Smooth muscle cell (in vitro differentiated cells): ENCODE data around the gene GULP1. TPM values are rescaled to one million over a fixed set of nuclear protein-coding genes. Genes with fewer than 3 reads are reported as not detected.
"Not testable (repeated sequence)": the region's sequence is repeated elsewhere in the genome, so short reads cannot be mapped to it uniquely, and the experiment has no call there.

ENCODE experiments used
- DNase-seq: peaks from one replicate; lab custom pipeline; 2025; ENCODE audit not compliant: unreplicated experiment; lab: John Stamatoyannopoulos, UW
- H2AFZ ChIP-seq: fragments of 200-600 bp; sonication (generic); 2 replicates; pipeline ENCODE4 v1.6.0; 2016; ENCODE audit warnings: antibody characterized with exemption, low read depth, mild to moderate bottlenecking
- H3F3A ChIP-seq: fragments of 200-600 bp; sonication (generic); 2 replicates; pipeline ENCODE4 v1.6.0; 2017; ENCODE audit warnings: antibody characterized with exemption, low read depth
- H3K27ac ChIP-seq: fragments of 200-600 bp; sonication (generic); 2 replicates; pipeline ENCODE4 v1.5.1; 2016; ENCODE audit warnings: low read depth, mild to moderate bottlenecking
- H3K27me3 ChIP-seq: fragments of 200-600 bp; sonication (generic); 2 replicates; pipeline ENCODE4 v1.6.1; 2016; ENCODE audit warnings: low read depth, mild to moderate bottlenecking
- H3K36me3 ChIP-seq: fragments of 200-600 bp; sonication (generic); 2 replicates; pipeline ENCODE4 v1.5.1; 2016; ENCODE audit warnings: low read depth
- H3K4me1 ChIP-seq: fragments of 200-600 bp; sonication (generic); 2 replicates; pipeline ENCODE4 v1.5.1; 2016; ENCODE audit warnings: low read depth
- H3K4me2 ChIP-seq: fragments of 200-600 bp; sonication (generic); 2 replicates; pipeline ENCODE4 v1.6.0; 2016; ENCODE audit warnings: mild to moderate bottlenecking
- H3K4me3 ChIP-seq: fragments of 200-600 bp; sonication (generic); 2 replicates; pipeline ENCODE4 v1.5.1; 2016; ENCODE audit warnings: mild to moderate bottlenecking
- H3K79me2 ChIP-seq: fragments of 200-600 bp; sonication (generic); 2 replicates; pipeline ENCODE4 v1.6.0; 2016; ENCODE audit warnings: low read depth, mild to moderate bottlenecking
- H3K9ac ChIP-seq: fragments of 200-600 bp; sonication (generic); 2 replicates; pipeline ENCODE4 v1.6.0; 2016; ENCODE audit warnings: low read depth
- H3K9me3 ChIP-seq: fragments of 200-600 bp; sonication (generic); replicated peaks from 2 replicates; pipeline ENCODE4 v1.5.1; 2016; ENCODE audit warnings: low read depth
- H4K20me1 ChIP-seq: fragments of 200-600 bp; sonication (generic); 2 replicates; pipeline ENCODE4 v1.6.0; 2016; ENCODE audit warnings: low read depth
- CTCF ChIP-seq: fragments of 200-600 bp; sonication (generic); IDR thresholded peaks from 2 replicates; pipeline ENCODE4 v1.5.1; 2017; ENCODE audit warnings: borderline replicate concordance, mild to moderate bottlenecking, antibody characterized with exemption; ENCODE audit not compliant: insufficient read depth, poor library complexity, severe bottlenecking
- WGBS: methylation state at CpG from one replicate; pipeline ENCODE4 v1.1.7; 2016; ENCODE audit warnings: low lambda C conversion rate; 5-methylcytosine and 5-hydroxymethylcytosine counted together
- polyA plus RNA-seq: library from polyadenylated mRNA; unstranded; fragments of >200 nt; fragmentation: Nextera tagmentation; extraction: Ambion mirVana; gene quantifications from 2 replicates; pipeline ENCODE4 v1.2.1, GENCODE V29; 2016
- total RNA-seq: library from RNA; depleted of rRNA; stranded (reverse); fragments of >200 nt; gene quantifications from 2 replicates; pipeline ENCODE4 v1.2.3, GENCODE V29; 2014

The GULP1 gene
- total and polyA plus RNA-seq, 2 experiments from 2014 or later: 40.2 to 115 TPM

DNA sequence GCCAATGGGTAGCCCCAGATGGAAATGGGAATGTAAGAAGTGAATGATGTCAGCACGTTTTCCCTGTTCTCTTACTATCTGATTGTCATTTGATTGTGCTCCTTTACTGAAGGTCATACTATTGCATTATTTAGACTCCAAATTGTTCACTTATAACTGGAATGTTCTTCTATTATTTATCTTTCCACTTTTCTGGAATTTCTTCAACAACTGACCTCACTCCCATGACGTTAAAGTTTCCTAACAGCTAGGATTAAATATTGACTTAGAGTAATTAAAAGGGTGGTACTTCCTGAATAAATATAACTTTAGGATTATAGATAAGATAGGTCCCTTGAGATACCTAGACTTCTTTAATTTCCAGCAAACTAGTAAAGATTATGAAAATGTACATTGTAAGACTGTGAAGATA, 10.9 kb upstream of the GULP1 start:
- no peak overlapping the region for H2AFZ ChIP-seq
- no peaks in the 10 kb centered on the region for H3K9me3 ChIP-seq
- H3K4me2 ChIP-seq: no peak overlapping the region
- 59% methylated on average over 2 of the region's 2 CpGs for WGBS
- no peaks in the 10 kb centered on the region for H3F3A ChIP-seq
- no peak for DNase-seq
- no peaks in the 10 kb centered on the region for H3K27me3 ChIP-seq
- H3K79me2 ChIP-seq: no peaks in the 10 kb centered on the region
- no peaks in the 10 kb centered on the region for H3K36me3 ChIP-seq
- H3K4me3 ChIP-seq: no peak overlapping the region
- TF ChIP-seq CTCF: no peak
- H3K9ac ChIP-seq: no peak overlapping the region
- H3K4me1 ChIP-seq: peaks cover 27% of the 10 kb centered on the region
- no peaks in the 10 kb centered on the region for H4K20me1 ChIP-seq
- H3K27ac ChIP-seq: no peak overlapping the region

DNA sequence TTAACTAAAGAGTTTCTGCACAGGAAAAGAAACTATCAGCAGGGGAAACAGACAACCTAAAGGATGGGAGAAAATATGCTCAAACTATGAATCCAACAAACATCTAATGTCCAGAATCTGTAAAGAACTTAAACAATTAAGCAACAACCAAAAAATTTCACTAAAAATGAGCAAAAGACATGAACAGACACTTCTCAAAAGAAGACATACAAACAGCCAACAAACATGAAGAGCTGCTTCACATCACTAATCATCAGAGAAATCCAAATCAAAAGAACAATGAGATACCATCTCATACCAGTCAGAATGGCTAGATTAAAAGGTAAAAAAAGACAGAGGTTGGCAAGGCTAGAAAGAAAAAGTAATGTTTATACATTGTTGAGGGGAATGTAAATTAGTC, 8.8 kb upstream of the GULP1 start:
- no peak overlapping the region for H3K27ac ChIP-seq
- H3K4me2 ChIP-seq: no peak overlapping the region
- no peak for TF ChIP-seq CTCF
- no peaks in the 10 kb centered on the region for H3K36me3 ChIP-seq
- DNase-seq: no peak
- no peak overlapping the region for H3K4me3 ChIP-seq
- no peaks in the 10 kb centered on the region for H3K27me3 ChIP-seq
- no peaks in the 10 kb centered on the region for H3F3A ChIP-seq
- H4K20me1 ChIP-seq: no peaks in the 10 kb centered on the region
- H3K9me3 ChIP-seq: no peaks in the 10 kb centered on the region
- H3K79me2 ChIP-seq: no peaks in the 10 kb centered on the region
- H2AFZ ChIP-seq: no peak overlapping the region
- peaks cover 17% of the 10 kb centered on the region for H3K4me1 ChIP-seq
- H3K9ac ChIP-seq: no peak overlapping the region

- not testable (repeated sequence) for H3F3A ChIP-seq, H4K20me1 ChIP-seq, H3K4me3 ChIP-seq, H3K4me1 ChIP-seq, H3K27ac ChIP-seq, H3K36me3 ChIP-seq, H3K79me2 ChIP-seq, H3K4me2 ChIP-seq, H2AFZ ChIP-seq, H3K27me3 ChIP-seq, H3K9ac ChIP-seq, DNase-seq, H3K9me3 ChIP-seq
- WGBS: 96% methylated on average over 3 of the region's 3 CpGs
Measured at GRCh38 chr2:188284251-188284650, 7.4 kb upstream of the GULP1 start.

GRCh38 chr2:188285049-188285448, 6.6 kb upstream of the GULP1 start:
- no peaks in the 10 kb centered on the region for H3F3A ChIP-seq
- no peak for TF ChIP-seq CTCF

More at GRCh38 chr2:188285049-188285448, 6.6 kb upstream of the GULP1 start:
- H3K9me3 ChIP-seq: no peaks in the 10 kb centered on the region
- no peak overlapping the region for H3K9ac ChIP-seq
- no peaks in the 10 kb centered on the region for H3K27me3 ChIP-seq
- H3K27ac ChIP-seq: no peak overlapping the region
- H3K36me3 ChIP-seq: no peaks in the 10 kb centered on the region
- no peaks in the 10 kb centered on the region for H3K4me1 ChIP-seq
- no peaks in the 10 kb centered on the region for H4K20me1 ChIP-seq
- no peak overlapping the region for H2AFZ ChIP-seq
- DNase-seq: no peak
- 87% methylated on average over 5 of the region's 5 CpGs for WGBS
- H3K4me2 ChIP-seq: no peak overlapping the region
- H3K79me2 ChIP-seq: peaks cover 7% of the 10 kb centered on the region
- H3K4me3 ChIP-seq: no peak overlapping the region
